Stimulated activated CD8-positive, alpha-beta memory T cell treated with anti-CD3 and anti-CD28 coated beads, Interleukin-2, amount 100 ng/mL, for 48 hours (primary cell): ENCODE data around the gene ARID2.

Source experiments
- DNase-seq, 2 donors: peaks; one replicate each; pipeline ENCODE4 v3.0.0-alpha.2; 2020; ENCODE audit warnings: low read depth in 2 of 2

ARID2 gene

DNA sequence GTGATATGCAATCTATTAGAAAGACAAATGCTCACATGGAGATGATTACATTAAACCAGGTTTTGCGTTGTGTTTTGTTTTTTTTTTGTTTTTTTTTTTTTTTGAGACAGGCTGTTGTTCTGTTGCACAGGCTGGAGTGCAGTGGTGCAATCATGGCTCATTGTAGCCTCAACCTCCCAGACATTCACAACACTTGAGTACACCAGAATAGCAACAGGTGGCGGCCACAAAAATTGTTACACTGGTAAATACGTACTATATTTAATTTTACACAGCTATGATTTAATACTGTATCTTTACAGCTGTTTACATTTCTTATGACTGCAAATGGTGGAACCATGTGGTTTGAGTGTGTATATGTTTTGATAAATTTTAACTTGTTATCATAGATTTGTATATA is 200.9 kb downstream of the ARID2 start:
- no peak for DNase-seq

DNA sequence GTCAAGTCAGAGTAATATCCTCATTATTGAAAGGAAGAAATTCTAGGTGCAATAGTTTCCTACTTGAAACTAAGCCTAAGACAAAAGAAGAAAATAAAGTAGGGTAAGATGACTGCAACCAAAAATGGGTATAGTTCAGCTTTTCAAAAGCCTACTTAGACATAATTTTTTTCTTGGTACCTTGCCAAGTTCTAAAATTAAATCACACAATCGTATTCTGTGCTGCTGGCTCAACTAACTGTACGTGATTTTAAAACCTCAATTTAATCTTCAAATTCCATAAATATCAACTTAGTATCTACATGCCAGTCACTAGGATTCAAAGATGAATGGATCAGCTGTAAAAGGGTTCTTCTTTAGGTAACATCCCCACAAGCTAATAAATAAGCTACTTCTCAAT is 204.0 kb downstream of the ARID2 start:
- no peak for DNase-seq

GRCh38 chr12:45934956-45935355 is 205.4 kb downstream of the ARID2 start:
- no peak for DNase-seq

DNA sequence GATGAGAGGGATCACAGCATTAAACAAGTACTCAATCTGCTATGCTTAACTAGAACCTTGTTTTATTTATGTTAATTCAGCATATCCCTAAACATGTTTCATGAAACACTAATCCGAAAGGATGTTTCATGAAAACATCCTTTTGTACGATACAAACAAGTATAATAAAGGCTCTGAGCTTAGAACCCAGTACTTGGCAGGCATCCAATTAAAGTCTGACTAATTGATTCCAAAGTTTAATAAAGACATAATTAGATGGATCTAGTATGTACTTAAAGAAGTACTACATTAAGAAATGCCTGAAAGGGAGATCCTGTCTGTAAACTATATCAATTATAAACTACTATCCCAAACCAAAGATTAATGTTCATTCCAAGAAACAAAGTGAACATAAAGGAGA is 209.1 kb downstream of the ARID2 start:
- no peak for DNase-seq

DNA sequence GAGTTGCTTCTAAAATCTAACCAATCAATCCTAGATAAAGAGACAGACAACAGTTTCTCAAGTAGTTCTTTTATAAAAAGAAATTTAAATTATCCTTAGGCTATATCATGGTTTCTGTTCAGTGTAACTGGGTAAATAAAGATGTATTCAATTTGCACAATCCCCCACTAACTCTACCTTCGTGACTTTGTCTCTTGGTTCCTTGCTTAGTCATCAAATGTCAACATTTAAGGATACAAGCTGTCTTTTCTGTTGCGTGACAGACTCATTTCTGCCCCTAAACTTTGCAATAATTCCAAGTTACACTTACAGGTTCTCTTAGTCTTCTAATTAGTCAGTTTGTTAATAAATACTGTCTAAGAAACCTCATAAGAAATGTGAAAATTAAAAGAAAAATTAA is 210.3 kb downstream of the ARID2 start:
- DNase-seq: no peak

- no peak for DNase-seq
Measured at GRCh38 chr12:45944771-45945170, 215.3 kb downstream of the ARID2 start.

- DNase-seq: no peak
Measured at GRCh38 chr12:45946435-45946834, 216.9 kb downstream of the ARID2 start.

GRCh38 chr12:45948546-45948945 is 219.0 kb downstream of the ARID2 start:
- DNase-seq: no peak
